SK-N-MC (cell line): ENCODE measurements around the gene NDUFS3.
"Not testable (repeated sequence)": the region's sequence is repeated elsewhere in the genome, so short reads cannot be mapped to it uniquely, and the experiment has no call there.

ENCODE experiments used
- EZH2 ChIP-seq: fragments of 200-600 bp; sonication (generic); IDR thresholded peaks from one replicate; pipeline ENCODE4 v1.6.1; 2017; ENCODE audit warnings: antibody characterized with exemption
- POLR2AphosphoS5 ChIP-seq: IDR thresholded peaks from 2 replicates; pipeline ENCODE4 v1.6.1; 2012; ENCODE audit warnings: mild to moderate bottlenecking, low read depth, low read length, borderline replicate concordance

DNA sequence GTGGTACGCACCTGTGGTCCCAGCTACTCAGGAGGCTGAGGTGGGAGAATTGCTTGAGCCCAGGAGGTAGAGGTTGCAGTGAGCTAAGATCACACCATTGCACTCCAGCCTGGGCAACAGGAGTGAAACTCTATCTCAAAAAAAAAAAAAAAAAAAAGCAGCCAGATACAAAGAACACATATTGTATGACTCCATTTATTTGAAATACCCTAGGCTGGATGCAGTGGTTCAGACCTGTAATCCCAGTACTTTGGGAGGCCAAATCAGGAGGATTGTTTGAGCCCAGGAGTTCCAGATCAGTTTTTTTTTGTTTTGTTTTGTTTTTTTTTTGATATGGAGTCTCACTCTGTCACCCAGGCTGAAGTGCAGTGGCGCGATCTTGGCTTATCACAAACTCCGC, 16.5 kb upstream of the NDUFS3 start:
- TF ChIP-seq EZH2, POLR2AphosphoS5: not testable (repeated sequence)
